CD4-positive, alpha-beta memory T cell (primary cell): ENCODE measurements around the gene CCS. TPM values are rescaled to one million over a fixed set of nuclear protein-coding genes. Genes with fewer than 3 reads are reported as not detected.

Experiments used
- polyA plus RNA-seq, 2 donors: library from polyadenylated mRNA; unstranded; fragments of 300-500 nt; fragmentation: Illumina TruSeq; gene quantifications; one replicate each; pipeline ENCODE4 v1.2.3, GENCODE V29; 2021
- total RNA-seq, 2 experiments: library from RNA; stranded (reverse); gene quantifications; one replicate each; pipeline ENCODE4 v1.2.3, GENCODE V29; 2021

The CCS gene
- total and polyA plus RNA-seq, 4 experiments from 2014 or later = 36.1 to 61.5 (median 49.8) TPM

Other genes starting within 250 kb of the CCS start
- gene BRMS1, start 248.1 kb upstream of the CCS start, total RNA-seq = 10 to 100 TPM; 49.8 to 50.8 TPM
- 10 to 100 TPM; 70.3 to 78.7 TPM for gene BRMS1, start 248.1 kb upstream of the CCS start, polyA plus RNA-seq
- 1 to 10 TPM; 9.7 to 9.8 TPM for gene B4GAT1, start 245.6 kb upstream of the CCS start, total RNA-seq
- 10 to 100 TPM; 12.2 to 12.7 TPM for gene B4GAT1, start 245.6 kb upstream of the CCS start, polyA plus RNA-seq
- 10 to 100 TPM; 15.0 to 15.5 TPM for gene SLC29A2, start 221.4 kb upstream of the CCS start, total RNA-seq
- 1 to 10 TPM in 1 of 2 donors, under 1 TPM in 1; 0.87 to 3.1 TPM for gene SLC29A2, start 221.4 kb upstream of the CCS start, polyA plus RNA-seq
- not detected for gene NPAS4, start 172.2 kb upstream of the CCS start, total RNA-seq
- not detected for gene NPAS4, start 172.2 kb upstream of the CCS start, polyA plus RNA-seq
- 10 to 100 TPM; 22.0 to 27.9 TPM for gene MRPL11, start 154.3 kb upstream of the CCS start, total RNA-seq
- 10 to 100 TPM; 76.9 to 78.1 TPM for gene MRPL11, start 154.3 kb upstream of the CCS start, polyA plus RNA-seq
- 10 to 100 TPM; 25.3 to 25.9 TPM for gene PELI3, start 126.3 kb upstream of the CCS start, total RNA-seq
- 1 to 10 TPM; 4.0 to 6.8 TPM for gene PELI3, start 126.3 kb upstream of the CCS start, polyA plus RNA-seq
- gene DPP3, start 112.8 kb upstream of the CCS start, total RNA-seq = 10 to 100 TPM; 21.0 to 24.0 TPM
- gene DPP3, start 112.8 kb upstream of the CCS start, polyA plus RNA-seq = 10 to 100 TPM; 27.8 to 31.0 TPM
- gene BBS1, start 82.5 kb upstream of the CCS start, total RNA-seq = 10 to 100 TPM; 37.3 to 41.3 TPM
- 10 to 100 TPM in 1 of 2 donors, 1 to 10 TPM in 1; 8.9 to 15.5 TPM for gene BBS1, start 82.5 kb upstream of the CCS start, polyA plus RNA-seq
- 10 to 100 TPM; 24.5 to 27.2 TPM for gene ZDHHC24, start 47.1 kb upstream of the CCS start, total RNA-seq
- gene ZDHHC24, start 47.1 kb upstream of the CCS start, polyA plus RNA-seq = 10 to 100 TPM; 12.2 to 15.1 TPM
- under 1 TPM; 0.17 to 0.20 TPM for gene ACTN3, start 46.3 kb upstream of the CCS start, total RNA-seq
- not detected for gene ACTN3, start 46.3 kb upstream of the CCS start, polyA plus RNA-seq
- gene CTSF, start 24.6 kb upstream of the CCS start, total RNA-seq = 10 to 100 TPM; 28.1 to 31.7 TPM
- 10 to 100 TPM; 13.3 to 18.5 TPM for gene CTSF, start 24.6 kb upstream of the CCS start, polyA plus RNA-seq
- not detected for gene CCDC87, start 122 bp upstream of the CCS start, total RNA-seq
- under 1 TPM in 1 of 2 donors, not detected in 1; 0.34 TPM for gene CCDC87, start 122 bp upstream of the CCS start, polyA plus RNA-seq
- gene RBM14, start 23.4 kb downstream of the CCS start, total RNA-seq = 100 to 1,000 TPM; 158 to 196 TPM
- gene RBM14, start 23.4 kb downstream of the CCS start, polyA plus RNA-seq = 10 to 100 TPM; 66.2 to 78.2 TPM
- gene RBM4, start 45.5 kb downstream of the CCS start, total RNA-seq = 100 to 1,000 TPM; 183 to 189 TPM
- 100 to 1,000 TPM; 213 to 231 TPM for gene RBM4, start 45.5 kb downstream of the CCS start, polyA plus RNA-seq
- gene RBM4B, start 84.7 kb downstream of the CCS start, total RNA-seq = 10 to 100 TPM; 26.6 to 26.9 TPM
- gene RBM4B, start 84.7 kb downstream of the CCS start, polyA plus RNA-seq = 10 to 100 TPM in 1 of 2 donors, 1 to 10 TPM in 1; 6.3 to 15.4 TPM
- not detected for gene SPTBN2, start 136.0 kb downstream of the CCS start, total RNA-seq
- not detected for gene SPTBN2, start 136.0 kb downstream of the CCS start, polyA plus RNA-seq